ENCODE results near the gene UHRF2.
"Not testable (repeated sequence)": the region's sequence is repeated elsewhere in the genome, so short reads cannot be mapped to it uniquely, and the experiment has no call there.

UHRF2 gene

GRCh38 chr9:6412487-6413364 lies at the start of gene UHRF2:
Gene UHRF2 (plus strand): TSS chr9:6413199. CDS start chr9:6413491, 292 bp downstream.
- DNase-seq (ENCODE audit: low read depth) = peak; percentile 98

GRCh38 chr9:6367128-6367890 lies 45.7 kb upstream of the UHRF2 start:
- DNase-seq (ENCODE audit: low read depth) = no peak

- no peak for DNase-seq (ENCODE audit: low read depth)
Observed at GRCh38 chr9:6368831-6369230, 44.2 kb upstream of the UHRF2 start.

GRCh38 chr9:6381477-6382012 lies 31.5 kb upstream of the UHRF2 start:
- DNase-seq (ENCODE audit: low read depth) = not testable (repeated sequence)

GRCh38 chr9:6382681-6383080 lies 30.3 kb upstream of the UHRF2 start:
- DNase-seq (ENCODE audit: low read depth) = no peak

GRCh38 chr9:6383551-6384225 lies 29.3 kb upstream of the UHRF2 start:
- DNase-seq (ENCODE audit: low read depth) = no peak

GRCh38 chr9:6384732-6385131 lies 28.3 kb upstream of the UHRF2 start:
- no peak for DNase-seq (ENCODE audit: low read depth)

- DNase-seq (ENCODE audit: low read depth) = no peak
Observed at GRCh38 chr9:6399071-6399470, 13.9 kb upstream of the UHRF2 start.

- no peak for DNase-seq (ENCODE audit: low read depth)
Observed at GRCh38 chr9:6405371-6405770, 7.6 kb upstream of the UHRF2 start.

- no peak for DNase-seq (ENCODE audit: low read depth)
Observed at GRCh38 chr9:6407778-6408177, 5.2 kb upstream of the UHRF2 start.

- DNase-seq (ENCODE audit: low read depth) = no peak
Observed at GRCh38 chr9:6408320-6408719, 4.7 kb upstream of the UHRF2 start.

- DNase-seq (ENCODE audit: low read depth) = no peak
Observed at GRCh38 chr9:6409811-6410210, 3.2 kb upstream of the UHRF2 start.

- DNase-seq (ENCODE audit: low read depth) = no peak
Observed at GRCh38 chr9:6410633-6411032, 2.4 kb upstream of the UHRF2 start.

GRCh38 chr9:6413365-6414246 lies 607 bp downstream of the UHRF2 start:
- peak; percentile 4 for DNase-seq (ENCODE audit: low read depth)

GRCh38 chr9:6414247-6414641 lies 1.2 kb downstream of the UHRF2 start:
- no peak for DNase-seq (ENCODE audit: low read depth)

GRCh38 chr9:6415266-6415665 lies 2.3 kb downstream of the UHRF2 start:
- DNase-seq (ENCODE audit: low read depth) = no peak

GRCh38 chr9:6417186-6417585 lies 4.2 kb downstream of the UHRF2 start:
- no peak for DNase-seq (ENCODE audit: low read depth)

GRCh38 chr9:6418764-6419163 lies 5.8 kb downstream of the UHRF2 start:
- no peak for DNase-seq (ENCODE audit: low read depth)

- DNase-seq (ENCODE audit: low read depth) = no peak
Observed at GRCh38 chr9:6424940-6425339, 11.9 kb downstream of the UHRF2 start.

GRCh38 chr9:6426117-6426516 lies 13.1 kb downstream of the UHRF2 start:
- no peak for DNase-seq (ENCODE audit: low read depth)
